NCI-H226 (cell line): ENCODE data around the gene NR3C1.

Experiments
- DNase-seq: peaks from one replicate; pipeline ENCODE4 v3.0.0-alpha.2; 2015

The NR3C1 gene

DNA sequence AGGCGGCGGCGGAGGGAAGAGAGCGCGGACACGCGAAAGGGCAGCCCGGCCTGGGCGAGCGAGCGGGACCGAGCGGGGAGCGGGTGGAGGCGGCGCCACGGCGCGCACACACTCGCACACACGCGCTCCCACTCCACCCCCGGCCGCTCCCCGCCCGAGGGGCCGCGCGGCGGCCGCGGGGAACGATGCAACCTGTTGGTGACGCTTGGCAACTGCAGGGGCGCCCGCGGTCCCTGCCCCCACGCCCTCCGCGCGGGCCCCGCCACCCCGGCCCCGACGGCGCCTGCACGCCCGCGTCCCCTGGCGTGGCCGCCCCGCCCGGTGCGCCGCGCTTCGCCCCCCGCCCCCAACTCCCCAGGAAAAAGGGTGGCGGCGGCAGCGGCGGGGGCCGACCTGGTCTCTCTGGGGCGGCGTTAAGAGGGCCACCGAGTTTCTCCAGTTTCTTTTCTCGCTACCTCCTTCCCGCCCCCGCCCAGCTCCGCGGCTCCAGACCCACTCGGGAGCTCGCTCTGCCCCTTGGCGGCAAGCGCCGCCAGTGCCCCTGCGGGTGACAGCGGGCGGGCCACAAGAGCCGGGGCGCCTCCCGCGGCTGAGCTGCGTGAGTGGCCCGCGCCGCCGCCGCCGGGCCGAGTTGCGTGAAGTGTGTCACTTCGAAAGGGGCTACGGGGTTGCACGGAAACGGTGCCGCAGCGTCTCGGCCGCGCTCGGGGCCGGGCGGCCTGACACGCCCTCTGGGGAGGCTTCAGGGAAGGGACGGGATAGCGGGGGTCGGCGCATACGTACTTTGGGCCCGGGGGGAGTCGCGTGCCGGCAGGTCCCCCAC lies at the start of gene NR3C1:
Gene NR3C1, minus strand, starts transcription at position 94 of the 823 bp plus-strand sequence. CDS start 2,847 bp downstream, outside the sequence.
- peak; percentile 84 for DNase-seq

DNA sequence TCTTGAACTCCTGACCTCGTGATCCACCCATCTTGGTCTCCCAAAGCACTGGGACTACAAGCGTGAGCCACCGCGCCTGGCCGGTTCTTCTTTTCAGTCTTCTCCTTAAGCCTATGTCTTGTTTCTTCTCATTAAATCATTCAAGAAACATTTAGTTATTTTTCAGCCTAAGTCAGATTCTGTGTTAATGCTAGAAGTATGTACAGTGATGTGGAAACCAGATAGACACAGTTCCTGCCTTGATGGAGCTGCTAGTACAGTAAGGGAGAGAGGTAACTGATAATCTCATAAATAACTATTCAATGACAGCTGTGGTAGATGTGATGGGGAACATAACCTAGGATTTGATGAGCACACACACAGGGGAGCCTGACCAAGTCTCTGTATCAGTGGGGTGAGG lies 46.3 kb upstream of the NR3C1 start:
- DNase-seq, result no peak

DNA sequence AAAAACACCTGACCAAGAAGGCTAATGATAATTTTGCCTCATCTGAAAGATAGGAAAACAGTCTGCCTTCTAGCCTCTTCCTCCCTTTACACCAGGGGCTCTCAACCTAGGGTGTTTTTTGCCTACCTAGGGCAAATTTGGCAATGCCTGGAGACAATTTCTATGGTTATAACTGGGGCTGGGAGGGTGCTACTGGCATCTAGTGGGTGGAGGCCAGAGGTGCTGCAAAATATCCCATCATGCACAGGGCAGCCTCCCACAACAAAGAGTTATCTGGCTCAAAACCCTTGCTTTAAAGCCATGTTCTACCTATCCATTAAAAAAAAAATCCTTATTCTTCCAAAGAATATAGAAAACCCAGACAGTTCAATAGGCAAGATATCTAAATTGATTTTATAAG lies 45.0 kb upstream of the NR3C1 start:
- DNase-seq, result no peak

DNA sequence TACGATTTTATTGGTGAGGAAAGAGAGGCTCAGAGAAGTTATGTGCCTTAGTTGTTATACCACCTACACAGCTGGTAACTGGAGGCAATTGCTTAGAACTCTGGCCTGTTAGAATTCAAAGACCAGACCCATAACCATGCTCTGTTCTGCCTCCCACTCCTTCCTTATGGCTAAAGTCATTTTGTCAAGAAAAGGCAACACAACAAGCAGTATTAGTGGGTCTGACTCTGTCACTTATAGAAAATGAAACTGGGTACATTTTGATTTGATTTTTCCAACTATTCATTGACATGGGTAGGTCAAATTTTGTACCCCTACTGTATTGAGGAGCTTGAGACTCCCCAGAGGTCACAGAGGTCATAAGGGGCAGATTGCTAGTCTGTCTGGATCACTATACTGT lies 44.5 kb upstream of the NR3C1 start:
- DNase-seq, result no peak

DNA sequence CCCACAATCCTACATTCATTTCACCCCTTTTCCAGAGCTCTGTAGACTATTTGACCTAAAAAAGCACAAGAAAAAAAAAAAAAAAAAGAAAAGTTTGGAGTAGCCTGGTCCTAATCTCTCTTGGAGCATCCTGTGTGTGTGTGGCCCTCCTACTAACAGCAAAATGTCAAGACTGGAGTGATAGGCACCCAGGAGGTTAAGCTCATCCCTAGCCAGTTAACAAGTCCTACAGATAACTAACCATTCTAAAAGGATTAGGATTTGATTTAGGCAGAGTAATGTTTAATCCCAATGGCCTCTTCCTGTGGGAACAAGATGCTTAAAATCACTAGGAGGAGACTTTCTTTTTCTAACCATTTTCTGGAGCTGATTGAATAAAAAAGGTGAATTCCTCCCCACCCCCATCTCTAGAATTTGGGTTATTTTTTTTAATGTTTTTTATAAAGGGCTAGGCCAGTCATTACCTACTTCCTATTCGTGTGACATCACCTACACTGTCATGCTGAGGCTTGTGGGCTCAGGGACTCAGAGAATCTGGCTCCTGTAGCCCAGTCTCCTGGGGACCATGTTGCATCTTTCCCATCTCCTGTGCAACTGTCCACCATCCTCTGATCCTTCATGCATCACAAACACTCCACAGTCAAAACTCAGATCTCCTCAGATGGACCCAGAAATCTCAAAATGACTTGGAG lies 43.2 kb upstream of the NR3C1 start:
- no peak for DNase-seq

DNA sequence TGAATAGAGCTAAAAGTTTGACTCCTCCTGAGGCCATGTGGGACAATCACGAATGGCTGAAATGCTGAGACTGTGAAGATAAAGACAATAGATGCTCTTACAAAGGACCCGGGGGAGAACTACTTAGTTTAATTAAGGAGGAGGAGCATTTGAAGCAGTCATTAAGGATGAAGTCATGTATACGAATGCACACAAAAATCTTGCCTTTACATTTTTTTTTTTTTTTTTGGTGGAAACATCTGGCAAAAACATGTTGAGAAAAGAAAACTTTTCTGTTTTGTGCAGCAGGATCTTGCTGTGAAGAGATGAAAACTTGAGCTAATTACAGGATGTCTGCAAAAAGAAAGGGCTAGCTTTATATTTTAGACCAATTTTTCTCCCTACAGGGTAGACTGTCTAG lies 42.3 kb upstream of the NR3C1 start:
- DNase-seq, result no peak

DNA sequence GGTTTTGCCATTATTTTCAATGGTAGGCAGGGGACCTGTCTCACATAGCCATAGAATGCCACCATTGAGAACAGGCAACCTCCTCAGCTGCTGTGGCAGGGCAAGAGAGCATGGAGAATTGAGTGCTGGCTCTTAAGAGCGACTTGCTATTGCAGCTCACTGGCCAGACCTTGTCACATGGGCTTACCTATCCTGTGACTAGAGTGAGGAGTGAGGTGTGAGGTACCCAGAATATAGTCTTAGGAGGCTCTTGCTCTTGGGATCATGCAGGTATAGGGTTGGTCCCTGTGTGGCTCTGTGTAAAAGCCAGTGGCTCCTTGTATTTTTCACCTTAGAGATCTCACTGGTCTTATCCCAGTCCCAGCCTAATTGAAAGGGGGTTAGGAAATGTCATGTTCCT lies 39.8 kb upstream of the NR3C1 start:
- DNase-seq, result no peak

DNA sequence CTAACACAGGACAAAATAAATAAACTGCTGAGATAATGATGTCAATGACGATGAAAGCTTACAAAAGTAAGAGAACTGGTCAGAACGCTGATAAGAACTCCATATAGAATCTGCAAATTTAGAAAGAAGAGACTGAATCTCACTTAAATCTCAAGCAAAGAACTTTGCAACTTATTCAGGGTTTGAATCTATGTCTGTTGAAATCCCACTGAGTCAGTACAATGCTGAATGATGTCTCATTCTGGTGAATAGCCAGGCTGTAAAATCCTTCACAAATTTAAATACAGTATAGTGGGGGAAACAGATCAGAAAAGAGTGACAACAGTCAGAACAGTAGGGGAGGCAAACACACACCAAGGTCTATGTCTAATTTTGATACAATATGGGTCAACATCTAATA lies 38.9 kb upstream of the NR3C1 start:
- no peak for DNase-seq

DNA sequence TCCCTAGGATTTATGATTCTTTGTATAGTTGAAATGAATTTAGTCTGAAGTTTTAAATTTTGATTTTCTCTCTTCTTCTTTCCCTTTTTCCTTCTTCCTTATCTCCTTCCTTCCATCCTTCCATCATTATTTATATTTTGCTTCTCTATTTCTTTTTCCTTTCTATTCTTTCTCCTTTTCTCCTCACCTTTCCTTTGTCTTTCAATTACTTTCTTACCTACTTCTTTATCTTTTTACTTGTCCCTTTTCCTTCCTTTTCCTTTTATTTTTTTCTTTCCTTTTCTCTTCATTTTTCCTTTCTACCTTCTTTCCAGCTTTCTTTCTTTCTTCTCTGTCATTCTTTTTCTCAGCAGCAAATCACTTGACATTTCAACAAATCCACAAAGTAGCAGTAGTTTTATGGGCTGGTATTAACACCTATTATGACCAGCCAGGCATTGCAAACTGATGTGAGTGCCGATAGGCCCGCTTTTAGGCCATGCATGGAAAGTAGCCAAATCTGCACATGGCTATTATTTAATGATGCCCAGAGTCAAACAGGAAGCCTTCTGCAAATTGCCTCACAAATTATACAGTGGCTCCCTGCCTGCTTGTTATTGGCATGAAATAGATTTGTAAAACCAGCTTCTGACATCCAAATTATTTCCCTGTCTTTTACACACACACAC lies 37.1 kb upstream of the NR3C1 start:
- no peak for DNase-seq

DNA sequence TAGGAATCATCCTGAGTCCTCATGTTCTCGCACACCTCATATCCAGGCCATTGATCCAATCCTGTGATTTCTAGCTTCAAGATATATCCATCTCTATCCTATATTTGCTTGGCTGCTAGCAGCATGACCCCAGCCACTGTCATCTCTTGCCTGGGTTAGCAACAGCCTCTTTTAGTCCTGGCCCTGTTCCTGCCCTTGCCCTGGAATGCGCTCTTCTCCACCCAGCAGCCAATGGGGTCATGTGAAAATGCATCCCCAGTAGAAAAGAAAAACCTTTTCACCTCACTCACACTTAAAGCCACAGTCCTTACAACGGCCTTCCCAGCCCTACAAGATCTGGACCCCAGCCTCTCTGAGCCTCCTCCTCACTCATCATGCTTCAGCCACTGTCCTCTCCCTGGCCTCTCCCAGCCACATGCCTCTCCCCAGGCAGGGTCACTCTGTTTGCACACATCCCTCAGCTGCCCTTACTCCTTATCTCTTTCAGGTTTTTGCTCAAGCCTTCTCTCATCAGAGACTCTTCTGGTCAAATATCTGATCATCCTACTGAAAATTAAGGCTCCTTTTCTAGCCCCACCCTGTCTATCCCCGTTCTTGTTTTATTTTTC lies 34.3 kb upstream of the NR3C1 start:
- DNase-seq, result no peak

DNA sequence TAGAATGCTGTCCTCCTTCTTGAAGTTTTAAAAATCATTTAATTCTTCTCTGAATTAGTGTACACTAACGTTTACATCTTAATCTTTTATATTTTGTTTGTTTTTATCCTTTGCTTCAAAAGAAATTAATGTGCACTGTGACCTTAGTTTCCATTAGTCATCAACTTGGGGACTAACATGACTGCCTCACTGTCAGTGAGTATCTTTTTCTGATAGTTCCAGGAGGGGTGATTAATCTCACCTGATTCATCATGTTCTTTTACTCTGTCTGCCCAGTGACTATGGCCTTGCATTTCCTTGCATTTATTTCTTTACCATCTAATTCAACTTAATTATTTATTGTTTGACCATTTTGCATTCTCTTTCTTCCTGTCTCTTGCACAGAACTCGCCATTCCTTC lies 33.4 kb upstream of the NR3C1 start:
- DNase-seq, result no peak

DNA sequence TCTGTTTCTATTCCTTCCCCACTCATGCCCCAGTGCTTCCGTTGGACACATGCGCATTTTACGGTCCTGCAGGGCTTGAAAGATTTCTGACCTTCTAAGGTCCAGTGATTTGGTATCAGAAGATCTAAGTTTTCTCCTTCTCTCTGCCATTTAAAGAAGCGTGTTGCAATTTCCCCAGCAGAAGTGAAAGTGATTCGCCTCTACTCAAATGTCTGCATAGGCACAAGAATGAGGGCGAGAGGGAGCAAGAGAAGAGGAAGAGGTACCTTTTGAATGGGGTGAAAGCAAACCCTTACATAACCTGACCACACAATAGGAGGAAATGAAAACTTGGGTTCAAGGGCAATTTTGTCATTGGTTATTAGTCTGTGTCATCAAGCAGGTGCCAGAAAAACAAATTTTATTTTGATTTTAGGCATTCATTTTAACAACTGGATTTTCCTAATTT lies 31.7 kb upstream of the NR3C1 start:
- DNase-seq, result no peak

DNA sequence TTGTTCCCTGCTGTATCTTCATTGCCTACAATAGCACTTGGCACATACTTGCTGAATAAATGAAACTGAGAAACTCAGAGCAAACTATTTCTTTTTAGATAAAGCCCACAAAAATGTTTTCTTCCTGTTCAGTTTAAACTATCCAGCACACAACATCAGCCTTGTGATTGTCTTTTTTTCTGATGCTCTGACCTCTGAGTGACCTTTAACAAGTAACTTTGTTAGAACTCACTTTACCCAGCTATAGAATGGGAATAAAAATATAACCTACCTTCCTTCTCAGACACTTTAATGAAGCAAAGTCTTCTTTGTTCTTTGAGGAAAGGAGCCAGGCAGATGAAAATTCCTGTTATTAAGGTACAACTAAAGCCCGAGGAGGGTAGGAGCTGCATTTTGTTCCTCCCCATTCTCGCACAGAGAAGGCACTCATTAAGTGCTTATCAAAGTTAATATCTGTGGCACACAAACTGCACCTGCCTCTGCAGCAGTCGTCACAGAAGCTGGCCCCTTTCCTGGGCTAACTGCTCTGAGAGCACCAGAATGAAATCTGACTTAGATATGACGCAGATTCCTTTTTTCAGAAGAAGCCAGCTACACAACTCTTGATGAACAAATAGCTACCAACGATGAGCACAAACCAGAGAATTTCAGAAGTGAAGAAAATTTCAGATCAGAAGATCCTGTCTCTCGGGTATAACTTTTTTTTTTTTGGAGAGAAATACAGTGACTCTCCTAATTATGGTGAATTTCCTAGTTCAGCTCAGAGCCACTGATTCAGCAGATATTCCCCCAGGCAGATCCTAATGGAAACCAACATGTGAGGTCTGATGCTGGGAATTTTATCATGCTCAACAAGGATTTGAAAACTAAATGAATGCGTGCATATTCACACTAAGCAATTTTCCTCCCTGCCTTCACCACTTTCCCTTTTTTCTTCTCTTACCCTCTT lies 31.0 kb upstream of the NR3C1 start:
- DNase-seq, result no peak

DNA sequence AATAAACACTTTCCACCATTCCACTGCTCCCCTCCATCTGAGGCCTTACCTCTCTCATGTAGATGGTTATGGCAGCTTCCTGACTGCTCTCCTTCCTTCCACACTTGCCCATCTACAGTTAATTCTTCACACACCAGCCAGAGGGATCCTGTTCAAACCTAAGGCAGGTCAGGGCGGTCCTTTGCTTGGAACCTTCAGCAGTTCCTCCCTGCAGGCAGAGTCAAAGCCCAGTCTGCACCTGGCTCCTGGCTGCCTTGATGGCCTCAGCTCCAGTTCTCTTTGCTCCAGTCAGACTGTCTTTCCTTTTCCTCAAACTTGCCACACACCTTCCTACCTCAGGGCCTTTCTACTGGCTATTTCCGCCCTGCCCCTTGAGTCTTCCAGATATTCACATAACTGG lies 30.2 kb upstream of the NR3C1 start:
- DNase-seq, result no peak

DNA sequence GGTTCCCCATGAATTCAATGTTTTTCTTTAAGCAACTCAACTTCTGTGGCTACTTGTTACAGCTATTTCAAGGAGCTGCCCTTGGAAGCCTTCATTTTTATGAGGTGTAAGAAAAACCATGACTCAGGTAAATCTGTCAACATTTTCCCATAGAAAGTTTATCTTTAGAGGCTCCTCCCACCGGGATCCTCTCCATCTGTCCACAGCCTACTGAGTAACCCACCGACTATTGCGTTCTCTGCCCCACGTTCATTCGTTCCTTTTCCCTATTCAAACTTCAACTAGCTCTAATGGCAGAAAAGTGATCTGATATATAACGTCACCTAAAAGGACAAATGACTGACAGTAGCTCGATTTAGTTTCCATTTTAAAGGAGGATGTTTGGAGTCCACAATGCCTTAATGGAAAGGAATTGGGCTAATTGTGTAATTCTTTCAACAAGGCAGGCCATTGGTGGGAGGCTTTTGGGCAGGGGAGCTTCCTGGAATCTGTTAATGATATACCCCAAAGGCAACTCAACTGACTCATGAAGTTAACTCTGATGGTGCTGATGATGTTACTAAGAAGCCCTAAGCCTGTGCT lies 29.3 kb upstream of the NR3C1 start:
- no peak for DNase-seq

DNA sequence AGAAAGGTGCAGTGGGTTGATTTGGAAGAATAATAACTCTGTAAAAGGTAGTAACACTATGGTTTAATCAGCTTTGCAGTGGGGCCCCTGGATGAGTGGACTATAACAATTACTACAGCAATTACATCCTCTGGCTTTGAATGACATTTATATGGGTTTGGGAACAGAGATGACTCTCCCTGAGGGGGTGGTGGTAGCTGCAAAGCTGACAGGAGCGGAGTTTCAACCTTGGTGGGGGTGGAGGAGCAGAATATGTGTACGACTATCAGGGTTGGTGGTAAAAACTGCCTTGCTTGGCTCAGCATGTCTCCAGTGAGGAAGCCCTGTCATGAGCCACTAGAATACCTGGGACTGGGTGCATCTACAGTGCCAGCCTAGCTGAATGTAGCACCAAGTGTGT lies 28.3 kb upstream of the NR3C1 start:
- DNase-seq, result no peak

DNA sequence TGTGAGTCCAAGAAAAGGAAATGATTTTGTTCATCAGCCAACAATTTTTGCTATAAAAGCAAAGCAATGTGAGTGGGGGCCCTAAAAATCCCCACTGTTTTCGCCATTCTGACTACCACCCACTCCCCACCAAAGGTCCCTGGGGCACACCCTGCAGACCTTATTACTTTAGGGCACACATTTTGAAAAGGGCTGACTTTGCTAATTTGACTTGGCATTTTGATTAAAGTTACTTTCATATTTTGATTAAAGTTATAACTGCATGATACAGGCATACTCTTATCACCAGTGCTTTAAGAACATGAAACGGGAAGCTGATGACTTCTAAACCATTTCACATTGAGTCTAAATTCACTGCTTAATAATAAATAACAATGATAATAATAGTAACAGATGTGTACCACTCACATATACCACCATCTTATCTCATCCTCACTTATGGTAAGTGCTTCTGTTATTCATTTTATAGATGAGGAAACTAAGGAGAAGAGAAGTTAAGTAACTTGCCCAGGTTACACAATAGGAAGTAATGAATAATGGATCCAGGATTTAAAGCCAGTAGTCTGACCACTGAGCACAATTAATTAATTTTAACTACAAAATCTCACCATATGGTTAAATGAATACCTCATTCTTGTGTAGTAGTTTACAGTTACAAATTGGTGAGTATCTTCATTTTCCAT lies 25.4 kb upstream of the NR3C1 start:
- no peak for DNase-seq

DNA sequence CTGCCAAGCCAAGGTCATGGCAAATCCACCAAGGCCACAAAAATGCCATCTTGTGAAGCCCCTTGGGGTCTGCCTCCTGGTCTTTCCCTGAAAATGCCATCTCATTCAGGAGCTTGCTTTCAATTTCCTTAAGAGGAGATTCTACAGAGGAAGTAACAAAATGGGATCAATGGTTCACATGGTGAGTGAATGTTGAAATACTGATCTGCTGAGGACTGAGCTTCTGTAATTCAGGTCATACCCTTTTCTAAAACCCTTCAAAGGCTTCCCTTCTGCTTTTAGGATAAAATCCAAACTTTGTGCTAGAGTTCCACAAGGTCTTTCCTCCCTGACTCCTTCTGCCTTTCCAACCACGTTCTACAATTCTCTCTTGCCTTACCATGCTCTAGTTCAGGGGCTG lies 24.7 kb upstream of the NR3C1 start:
- no peak for DNase-seq

DNA sequence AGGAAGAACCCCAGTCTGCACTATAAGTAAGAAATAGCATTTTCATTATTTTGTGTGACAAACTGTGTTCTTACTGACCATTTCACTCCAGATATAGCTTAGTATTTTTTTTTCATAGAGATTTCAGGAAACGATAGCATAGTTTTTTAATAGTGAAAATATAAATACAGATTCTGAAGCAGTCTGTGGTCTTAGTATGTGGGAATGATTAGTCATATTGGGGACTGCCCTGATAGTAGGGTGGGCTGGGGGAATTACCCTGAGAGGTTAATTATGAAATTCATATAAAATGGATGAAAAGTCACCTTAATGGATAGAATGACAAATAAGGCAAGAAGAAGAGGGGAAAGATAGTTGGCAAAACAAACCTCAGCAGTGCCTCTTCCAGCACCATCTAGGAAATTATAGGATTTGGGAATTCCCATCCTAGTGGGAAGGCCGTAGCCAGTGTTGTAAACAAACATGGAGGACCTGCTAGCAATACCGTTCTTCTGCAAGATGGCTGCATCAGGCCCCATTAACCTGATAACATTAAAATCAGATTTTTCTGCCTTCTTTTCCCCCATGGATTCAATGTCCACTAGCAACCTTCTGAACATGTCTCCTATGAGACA lies 23.7 kb upstream of the NR3C1 start:
- DNase-seq, result no peak

DNA sequence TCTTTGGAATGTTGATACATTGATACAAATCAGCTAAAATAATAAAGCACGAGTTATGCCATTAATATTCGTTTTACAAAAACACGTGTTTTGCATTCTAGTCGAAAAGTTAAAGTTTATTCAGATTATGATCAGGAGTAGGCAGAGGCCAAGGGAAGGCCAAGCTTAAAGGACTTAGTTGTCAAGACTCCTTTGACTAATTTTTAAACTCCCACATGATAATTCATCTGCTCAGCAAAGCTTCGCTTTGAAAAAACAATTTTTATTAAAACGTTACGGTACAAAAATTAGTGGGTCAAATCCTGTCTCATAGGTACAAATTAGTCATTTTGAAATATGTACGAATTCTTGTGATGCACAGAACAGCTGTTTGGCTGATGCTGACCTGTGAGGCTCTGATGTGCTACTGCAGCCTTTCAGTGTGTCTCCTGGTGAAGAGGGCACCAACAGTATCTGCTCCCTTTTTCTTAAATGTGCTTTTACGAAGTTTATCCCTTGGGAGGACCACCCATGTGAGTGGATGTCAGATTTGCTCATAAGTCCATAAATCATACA lies 23.0 kb upstream of the NR3C1 start:
- no peak for DNase-seq

DNA sequence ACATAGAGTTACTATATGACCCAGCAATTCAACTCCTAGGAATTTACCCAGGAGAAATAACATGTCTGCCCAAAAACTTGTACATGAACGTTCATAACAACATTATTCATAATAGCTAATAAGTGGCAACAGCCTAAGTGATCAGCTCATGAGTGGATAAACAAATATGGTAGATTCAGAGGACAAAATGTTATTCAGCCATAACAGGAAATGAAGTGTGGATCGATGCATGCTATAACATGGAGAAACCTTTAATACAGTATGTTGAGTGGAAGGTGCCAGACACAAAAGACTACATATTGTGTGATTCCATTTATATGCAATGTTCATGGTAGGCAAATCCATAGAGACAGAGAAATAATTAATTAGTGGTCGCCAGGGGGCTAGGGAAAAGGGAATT lies 22.3 kb upstream of the NR3C1 start:
- no peak for DNase-seq
